IMR-90 (cell line): ENCODE data around the gene LYPD8.
"Not testable (repeated sequence)": the region's sequence is repeated elsewhere in the genome, so short reads cannot be mapped to it uniquely, and the experiment has no call there.

Experiments
- BHLHE40 ChIP-seq: fragments of 150-350 bp; IDR thresholded peaks from 2 replicates; pipeline ENCODE4 v1.6.1; 2016; ENCODE audit warnings: mild to moderate bottlenecking, low read depth, low read length
- CEBPB ChIP-seq: IDR thresholded peaks from 2 replicates; pipeline ENCODE4 v1.6.1; 2012; ENCODE audit warnings: low read depth, low read length, improper control_type of control experiment
- CTCF ChIP-seq: conservative IDR thresholded peaks from 2 replicates; pipeline ENCODE4 v1.5.1; 2012; ENCODE audit warnings: mild to moderate bottlenecking, low read depth, low read length, improper control_type of control experiment
- POLR2A ChIP-seq: IDR thresholded peaks from 2 replicates; pipeline ENCODE4 v1.6.1; 2012; ENCODE audit warnings: mild to moderate bottlenecking, low read depth, low read length
- RAD21 ChIP-seq: IDR thresholded peaks from 2 replicates; pipeline ENCODE4 v1.6.1; 2012; ENCODE audit warnings: low read length, improper control_type of control experiment
- RFX5 ChIP-seq: IDR thresholded peaks from 2 replicates; pipeline ENCODE4 v1.8.0; 2012; ENCODE audit warnings: low read depth, mild to moderate bottlenecking, low read length, moderate library complexity

- not testable (repeated sequence) for TF ChIP-seq CTCF, BHLHE40, CEBPB, POLR2A, RAD21, RFX5
These were observed 33.8 kb upstream of the LYPD8 start for GRCh38 chr1:248789337-248789736.
